Endodermal cell (in vitro differentiated cells): ENCODE measurements around the gene SLC2A11. TPM values are rescaled to one million over a fixed set of nuclear protein-coding genes. Genes with fewer than 3 reads are reported as not detected.
A peak's percentile ranks its signal among the peaks of the same experiment; 100 is the strongest.

ENCODE experiments used
- DNase-seq: peaks from one replicate; pipeline ENCODE4 v3.0.0-alpha.2; 2017
- H3K27ac ChIP-seq: 2 replicates; pipeline ENCODE4 v1.5.1; 2013; ENCODE audit warnings: mild to moderate bottlenecking, low read depth, low read length, moderate library complexity
- H3K27me3 ChIP-seq: 2 replicates; pipeline ENCODE4 v1.6.1; 2013; ENCODE audit warnings: mild to moderate bottlenecking, low read length, moderate library complexity; ENCODE audit not compliant: insufficient read depth, control insufficient read depth, poor library complexity, severe bottlenecking
- H3K36me3 ChIP-seq: 2 replicates; pipeline ENCODE4 v1.7.0; 2013; ENCODE audit warnings: mild to moderate bottlenecking, low read length, moderate library complexity; ENCODE audit not compliant: control insufficient read depth, insufficient read depth
- H3K4me1 ChIP-seq: one replicate; pipeline ENCODE4 v1.7.0; 2013; ENCODE audit warnings: low read length; ENCODE audit not compliant: control insufficient read depth, insufficient read depth
- H3K4me3 ChIP-seq: 2 replicates; pipeline ENCODE4 v1.5.1; 2013; ENCODE audit warnings: mild to moderate bottlenecking, low read length, moderate library complexity
- H3K9ac ChIP-seq: 2 replicates; pipeline ENCODE4 v1.6.1; 2013; ENCODE audit warnings: mild to moderate bottlenecking, low read length, moderate library complexity; ENCODE audit not compliant: poor library complexity, severe bottlenecking; ENCODE audit errors: extremely low read depth
- H3K9me3 ChIP-seq: 2 replicates; pipeline ENCODE4 v1.6.1; 2013; ENCODE audit warnings: mild to moderate bottlenecking, low read length, moderate library complexity; ENCODE audit not compliant: control insufficient read depth
- H3K27ac Mint-ChIP-seq: 2 replicates; pipeline ENCODE4 v1.8.0; 2020; ENCODE audit warnings: mixed read lengths
- H3K27me3 Mint-ChIP-seq: 2 replicates; pipeline ENCODE4 v1.8.0; 2021; ENCODE audit warnings: mild to moderate bottlenecking, mixed read lengths; ENCODE audit not compliant: insufficient read depth
- H3K36me3 Mint-ChIP-seq: 2 replicates; pipeline ENCODE4 v1.8.0; 2020; ENCODE audit warnings: low read depth, mixed read lengths
- H3K4me1 Mint-ChIP-seq: 2 replicates; pipeline ENCODE4 v1.8.0; 2020; ENCODE audit warnings: mixed read lengths
- H3K4me3 Mint-ChIP-seq: 2 replicates; pipeline ENCODE4 v1.8.0; 2020; ENCODE audit warnings: mild to moderate bottlenecking, moderate library complexity, mixed read lengths
- H3K9me3 Mint-ChIP-seq: 2 replicates; pipeline ENCODE4 v1.8.0; 2020; ENCODE audit warnings: mild to moderate bottlenecking, mixed read lengths
- WGBS, 2 experiments: methylation state at CpG; one replicate each; pipeline versions ENCODE4 v1.1.5 to v1.1.7; 2013; ENCODE audit warnings: missing lambda C conversion rate in 2 of 2, mixed read lengths in 1 of 2; ENCODE audit not compliant: insufficient coverage in 1 of 2, insufficient read length in 1 of 2; 5-methylcytosine and 5-hydroxymethylcytosine counted together
- total RNA-seq, 2 donors: library from RNA; stranded (reverse); fragmentation: NEBNext Ultra II Directional in 1 of 2; extraction: Animal tissue kit (Norgen Biotek cat#: 25700) in 1 of 2; gene quantifications; 2 replicates in 1 of 2; 3 replicates in 1 of 2; pipeline ENCODE4 v1.2.1, GENCODE V29; 2021
- TF ChIP-seq, protein P1 (sequence below): fragments of 200-600 bp; sonication (generic); conservative IDR thresholded peaks from 2 replicates; pipeline ENCODE4 v1.5.0; 2021; ENCODE audit warnings: antibody characterized with exemption, mild to moderate bottlenecking

Gene SLC2A11
- total RNA-seq, 2 donors from 2014 or later, result 13.1 to 14.8 TPM

DNA sequence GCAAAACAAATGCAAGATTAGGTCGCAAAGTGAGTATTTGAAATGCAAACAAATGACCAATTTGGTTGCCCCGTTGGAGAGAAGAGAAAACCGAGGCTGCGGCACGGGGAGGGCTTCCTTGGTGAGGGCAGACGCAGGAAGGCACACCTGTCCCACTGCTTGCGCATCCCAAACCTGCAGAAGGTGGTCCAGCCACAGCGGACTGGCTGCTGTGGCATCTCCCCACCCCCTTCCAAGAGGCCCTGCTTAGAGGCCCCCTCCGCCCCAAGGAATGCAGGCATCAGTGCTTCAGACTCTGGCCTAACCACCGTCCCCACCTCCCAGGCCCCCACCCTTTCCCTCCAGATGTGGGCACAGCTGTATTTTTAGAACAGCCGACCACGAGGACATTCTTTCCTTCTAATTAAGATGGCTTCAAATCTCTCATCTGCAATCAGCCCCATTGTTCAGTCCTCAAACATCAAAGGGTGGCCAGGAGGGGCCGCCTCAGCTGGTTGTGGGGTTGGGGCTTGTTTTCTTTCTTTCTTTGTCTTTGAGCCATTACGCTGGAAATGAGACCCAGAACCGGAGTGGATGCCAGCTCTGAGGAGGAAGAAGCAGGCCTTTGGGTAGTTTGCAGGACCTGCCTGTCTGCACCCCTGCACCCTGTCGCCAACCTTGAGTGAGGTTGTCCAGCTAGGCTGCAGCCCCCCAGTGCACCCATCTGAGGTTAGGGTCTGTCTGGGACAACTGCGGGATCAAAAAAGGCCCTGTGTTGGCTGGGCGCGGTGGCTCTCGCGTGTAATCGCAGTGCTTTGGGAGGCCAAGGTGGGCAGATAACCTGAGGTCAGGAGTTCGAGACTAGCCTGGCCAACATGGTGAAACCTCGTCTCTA is 9.4 kb upstream of the SLC2A11 start:
- DNase-seq, result peak; percentile 70
- TF ChIP-seq, protein P1, sequence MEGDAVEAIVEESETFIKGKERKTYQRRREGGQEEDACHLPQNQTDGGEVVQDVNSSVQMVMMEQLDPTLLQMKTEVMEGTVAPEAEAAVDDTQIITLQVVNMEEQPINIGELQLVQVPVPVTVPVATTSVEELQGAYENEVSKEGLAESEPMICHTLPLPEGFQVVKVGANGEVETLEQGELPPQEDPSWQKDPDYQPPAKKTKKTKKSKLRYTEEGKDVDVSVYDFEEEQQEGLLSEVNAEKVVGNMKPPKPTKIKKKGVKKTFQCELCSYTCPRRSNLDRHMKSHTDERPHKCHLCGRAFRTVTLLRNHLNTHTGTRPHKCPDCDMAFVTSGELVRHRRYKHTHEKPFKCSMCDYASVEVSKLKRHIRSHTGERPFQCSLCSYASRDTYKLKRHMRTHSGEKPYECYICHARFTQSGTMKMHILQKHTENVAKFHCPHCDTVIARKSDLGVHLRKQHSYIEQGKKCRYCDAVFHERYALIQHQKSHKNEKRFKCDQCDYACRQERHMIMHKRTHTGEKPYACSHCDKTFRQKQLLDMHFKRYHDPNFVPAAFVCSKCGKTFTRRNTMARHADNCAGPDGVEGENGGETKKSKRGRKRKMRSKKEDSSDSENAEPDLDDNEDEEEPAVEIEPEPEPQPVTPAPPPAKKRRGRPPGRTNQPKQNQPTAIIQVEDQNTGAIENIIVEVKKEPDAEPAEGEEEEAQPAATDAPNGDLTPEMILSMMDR, result no peak
- 73 to 74% methylated on average over 17 to 24 of the region's 24 CpGs for WGBS, 2 experiments
- no peak overlapping the region for H3K27ac Mint-ChIP-seq
- H3K4me3 Mint-ChIP-seq, result no peak overlapping the region
- H3K9me3 Mint-ChIP-seq, result no peaks in the 10 kb centered on the region
- no peaks in the 10 kb centered on the region for H3K36me3 Mint-ChIP-seq
- Histone ChIP-seq H3K4me3 (no peak overlapping the region), H3K4me1 (no peaks in the 10 kb centered on the region), H3K9me3 (no peaks in the 10 kb centered on the region), H3K27ac (no peak overlapping the region), H3K9ac (no peak overlapping the region), H3K27me3 (no peaks in the 10 kb centered on the region), H3K36me3 (no peaks in the 10 kb centered on the region)
- H3K4me1 Mint-ChIP-seq, result peaks cover 10% of the 10 kb centered on the region
- peaks cover 11% of the 10 kb centered on the region for H3K27me3 Mint-ChIP-seq

DNA sequence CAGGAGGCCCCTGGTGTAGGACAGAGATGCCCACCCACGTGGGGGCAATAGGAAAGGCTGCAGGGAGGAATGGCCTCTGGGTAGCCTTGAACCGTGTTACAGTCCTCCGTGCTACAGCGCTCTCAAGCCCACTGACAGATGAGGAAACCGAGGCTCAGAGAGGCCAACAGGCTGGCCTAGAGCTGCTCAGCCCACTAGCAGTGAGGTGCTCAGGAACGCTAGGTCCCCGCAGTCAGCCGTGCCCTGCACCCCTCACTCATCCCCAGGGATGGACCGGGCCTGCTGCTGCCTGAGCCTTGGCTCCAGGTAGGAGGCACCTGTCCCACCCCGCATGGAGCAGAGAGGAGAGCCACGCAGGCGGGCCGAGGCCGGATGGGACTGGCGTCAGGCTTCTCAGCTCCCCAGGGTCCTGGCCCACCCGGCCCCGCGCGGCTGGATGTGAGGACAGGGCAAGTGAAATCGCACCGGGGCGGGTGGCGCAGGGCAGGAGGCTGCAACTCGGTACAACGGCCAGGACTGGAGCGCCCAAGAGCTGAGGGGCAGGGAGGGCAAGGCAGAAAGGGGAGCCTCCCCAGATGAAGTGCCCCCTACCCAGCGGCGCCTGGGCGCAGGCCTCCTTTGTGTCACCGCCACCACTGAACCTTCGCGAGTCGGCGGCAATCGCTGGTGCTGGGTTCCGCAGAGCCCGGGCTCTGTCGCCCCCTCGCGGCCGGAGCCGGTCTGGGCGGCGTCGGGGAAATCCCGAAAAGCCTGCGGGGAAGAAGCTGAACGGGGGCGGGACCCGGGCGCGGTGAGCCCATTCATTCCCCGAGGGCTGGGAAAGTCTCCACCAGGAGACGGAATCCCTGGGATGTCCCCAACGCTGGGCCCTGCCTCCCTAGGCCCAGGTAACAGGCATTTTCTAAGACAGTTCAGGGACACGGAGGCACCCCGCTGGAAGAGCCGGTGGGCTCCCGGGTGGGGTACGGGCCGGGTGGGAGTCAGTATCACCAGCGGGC is 8.4 kb upstream of the SLC2A11 start:
- H3K27me3 Mint-ChIP-seq, result peaks cover 11% of the 10 kb centered on the region

DNA sequence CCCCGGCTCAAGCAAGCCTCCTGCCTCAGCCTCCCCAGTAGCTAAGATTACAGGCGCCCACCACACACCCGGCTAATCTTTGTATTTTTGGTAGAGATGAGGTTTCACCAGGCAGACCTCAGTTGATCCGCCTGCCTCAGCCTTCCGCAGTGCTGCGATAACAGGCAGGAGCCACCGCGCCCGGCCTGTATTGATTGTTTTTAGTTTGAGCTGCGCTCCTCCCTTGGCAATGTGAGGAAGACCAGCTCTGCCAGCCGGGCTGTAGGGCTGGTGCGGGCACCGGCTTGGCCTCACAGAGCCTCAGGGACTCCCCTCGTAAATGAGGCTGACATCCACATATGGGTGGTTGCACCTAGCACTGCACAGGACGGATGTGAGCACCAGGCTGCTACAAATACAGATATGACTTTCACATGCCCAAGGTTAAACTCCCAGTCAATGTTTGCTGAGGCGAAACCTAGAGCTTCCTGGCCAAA is 7.5 kb upstream of the SLC2A11 start:
- no peaks in the 10 kb centered on the region for H3K9me3 Mint-ChIP-seq
- no peak overlapping the region for H3K4me3 ChIP-seq
- no peaks in the 10 kb centered on the region for H3K36me3 Mint-ChIP-seq
- peaks cover 11% of the 10 kb centered on the region for H3K27me3 Mint-ChIP-seq
- H3K27ac Mint-ChIP-seq, result no peak overlapping the region
- no peak overlapping the region for H3K27ac ChIP-seq
- DNase-seq, result no peak
- peaks cover 10% of the 10 kb centered on the region for H3K4me1 Mint-ChIP-seq
- no peak overlapping the region for H3K9ac ChIP-seq
- H3K4me1 ChIP-seq, result no peaks in the 10 kb centered on the region
- no peaks in the 10 kb centered on the region for H3K36me3 ChIP-seq
- no peaks in the 10 kb centered on the region for H3K27me3 ChIP-seq
- 95% methylated on average over 14 to 16 of the region's 16 CpGs for WGBS, 2 experiments
- H3K4me3 Mint-ChIP-seq, result no peak overlapping the region
- TF ChIP-seq, protein P1, result no peak
- no peaks in the 10 kb centered on the region for H3K9me3 ChIP-seq

More for the DNA sequence above, 8.4 kb upstream of the SLC2A11 start:
- DNase-seq, result peak; percentile 99
- H3K9me3 Mint-ChIP-seq, result no peaks in the 10 kb centered on the region
- Histone ChIP-seq H3K9me3 (no peaks in the 10 kb centered on the region), H3K4me1 (no peaks in the 10 kb centered on the region), H3K27me3 (no peaks in the 10 kb centered on the region), H3K4me3 (no peak overlapping the region), H3K36me3 (no peaks in the 10 kb centered on the region), H3K27ac (no peak overlapping the region), H3K9ac (no peak overlapping the region)
- WGBS, 2 experiments, result 38 to 39% methylated on average over 29 to 61 of the region's 62 CpGs
- H3K27ac Mint-ChIP-seq, result no peak overlapping the region
- H3K36me3 Mint-ChIP-seq, result no peaks in the 10 kb centered on the region
- TF ChIP-seq, protein P1, result peak; percentile 99
- H3K4me1 Mint-ChIP-seq, result peaks cover 10% of the 10 kb centered on the region
- H3K4me3 Mint-ChIP-seq, result no peak overlapping the region
